Posterior cingulate gyrus (tissue), 11 donors: ENCODE results near the gene PLEKHH1.

Experiments
- DNase-seq, 10 donors: peaks; one replicate each; pipeline versions ENCODE4 v3.0.0 to v3.0.0-alpha.2; 2020 to 2021; ENCODE audit warnings: mixed read lengths in 3 of 10
- intact Hi-C: fragments of 100-400 bp; cut with DNase I; formaldehyde crosslinking; loops from one replicate; pipeline ENCODE4 v1.15.1; 2023

The PLEKHH1 gene

GRCh38 chr14:67505254-67505653 is 27.8 kb upstream of the PLEKHH1 start:
- peak in 2 of 10 donors; percentile 17 to 43 for DNase-seq
- intact Hi-C loops, result no loop called here

DNA sequence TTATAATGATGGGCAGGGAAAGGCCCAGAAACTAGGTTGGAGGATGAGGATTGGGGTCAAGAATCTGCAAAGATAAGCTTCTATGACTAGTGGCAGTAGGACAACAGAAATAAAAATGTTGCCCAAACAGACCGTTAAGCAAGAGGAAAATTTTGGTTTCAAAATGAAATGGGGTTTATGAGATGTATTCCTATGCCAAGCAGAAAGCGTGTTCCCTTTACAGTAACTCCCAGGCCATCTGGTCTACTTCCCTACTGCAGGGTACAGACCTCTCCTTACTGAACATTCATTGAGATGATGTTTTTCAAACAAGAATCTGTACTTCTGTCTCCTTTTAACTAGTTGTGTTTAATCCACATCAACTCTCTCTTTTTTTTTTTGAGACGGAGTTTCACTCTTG is 24.1 kb upstream of the PLEKHH1 start:
- DNase-seq, result no peak
- intact Hi-C loops, result no loop called here

GRCh38 chr14:67510121-67510520 is 23.0 kb upstream of the PLEKHH1 start:
- intact Hi-C loops, result loop anchor here (5.0 kb wide), 1 partner anchor 73 kb away; no protein-coding TSS in a partner anchor
- peak in 1 of 10 donors; percentile 5 for DNase-seq

GRCh38 chr14:67510836-67511235 is 22.3 kb upstream of the PLEKHH1 start:
- peak in 2 of 10 donors; percentile 3 to 19 for DNase-seq
- intact Hi-C loops, result loop anchor here (5.0 kb wide), 1 partner anchor 74 kb away; no protein-coding TSS in a partner anchor

DNA sequence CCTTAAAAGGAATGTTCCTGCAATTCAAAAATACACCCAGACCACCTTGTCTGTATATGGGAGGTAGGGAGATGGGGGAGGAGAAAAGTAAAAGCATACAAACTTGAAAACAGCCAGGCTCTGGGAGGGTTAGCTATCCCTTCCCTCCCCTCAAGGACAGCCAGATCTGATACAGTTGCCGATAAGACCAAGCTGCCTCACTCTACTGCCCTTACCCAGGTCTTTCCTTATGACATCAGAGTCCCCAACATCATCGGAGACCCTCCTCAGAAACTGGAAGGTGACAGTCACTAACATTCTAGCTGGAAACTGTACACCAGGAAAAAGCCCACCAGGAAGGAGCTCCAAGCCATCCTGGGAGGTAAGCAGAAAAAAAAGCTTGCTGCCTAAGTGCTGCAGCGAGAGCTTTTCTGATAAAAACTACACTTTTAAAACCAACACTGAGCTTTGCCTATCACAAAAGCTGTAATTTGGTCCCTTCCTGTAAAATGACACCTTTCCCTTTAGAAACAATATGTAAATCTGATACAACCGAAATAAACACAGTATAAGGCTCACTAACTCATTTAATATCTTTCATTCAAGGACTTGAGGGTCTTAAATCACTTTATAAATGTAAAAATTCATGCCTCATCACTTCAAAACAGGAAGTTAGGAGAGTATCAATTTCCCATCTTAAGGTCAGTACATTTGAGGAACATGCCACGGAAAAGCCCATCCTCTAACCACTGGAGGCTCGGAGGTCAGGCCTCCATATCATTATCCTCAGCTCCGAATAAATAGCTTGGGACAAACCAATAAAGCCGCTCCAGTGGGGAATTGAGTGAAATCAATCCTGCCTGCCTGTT is 20.4 kb upstream of the PLEKHH1 start:
- DNase-seq, result peak in 1 of 10 donors; percentile 9
- intact Hi-C loops, result loop anchor here (5.0 kb wide), 1 partner anchor 75 kb away; no protein-coding TSS in a partner anchor

GRCh38 chr14:67513631-67514108 is 19.4 kb upstream of the PLEKHH1 start:
- DNase-seq, result peak in 2 of 10 donors; percentile 52 to 72
- intact Hi-C loops, result loop anchor here (5.0 kb wide), 1 partner anchor 76 kb away; no protein-coding TSS in a partner anchor

DNA sequence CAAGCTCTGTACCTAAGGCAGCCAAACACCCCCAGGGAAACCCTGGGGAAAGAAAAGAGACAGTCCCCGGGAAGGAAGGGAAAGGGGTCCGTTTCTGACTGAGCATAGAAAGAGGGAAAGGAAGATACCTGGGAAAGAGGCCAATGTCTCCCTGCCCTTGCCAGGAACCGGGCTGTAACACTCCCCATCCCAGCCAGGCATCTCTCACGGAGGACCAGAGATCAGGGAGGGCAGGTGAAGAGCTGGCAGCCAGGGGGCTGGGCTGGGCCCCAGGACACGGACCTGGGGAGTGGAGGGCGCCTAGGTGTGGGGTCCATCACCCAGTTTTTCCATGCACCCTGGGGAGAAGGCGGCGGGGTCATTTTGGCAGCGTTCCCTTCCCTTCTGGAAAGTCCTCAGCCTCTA is 18.9 kb upstream of the PLEKHH1 start:
- intact Hi-C loops, result loop anchor here (5.0 kb wide), 1 partner anchor 77 kb away; no protein-coding TSS in a partner anchor
- DNase-seq, result peak in 2 of 10 donors; percentile 20 to 71

DNA sequence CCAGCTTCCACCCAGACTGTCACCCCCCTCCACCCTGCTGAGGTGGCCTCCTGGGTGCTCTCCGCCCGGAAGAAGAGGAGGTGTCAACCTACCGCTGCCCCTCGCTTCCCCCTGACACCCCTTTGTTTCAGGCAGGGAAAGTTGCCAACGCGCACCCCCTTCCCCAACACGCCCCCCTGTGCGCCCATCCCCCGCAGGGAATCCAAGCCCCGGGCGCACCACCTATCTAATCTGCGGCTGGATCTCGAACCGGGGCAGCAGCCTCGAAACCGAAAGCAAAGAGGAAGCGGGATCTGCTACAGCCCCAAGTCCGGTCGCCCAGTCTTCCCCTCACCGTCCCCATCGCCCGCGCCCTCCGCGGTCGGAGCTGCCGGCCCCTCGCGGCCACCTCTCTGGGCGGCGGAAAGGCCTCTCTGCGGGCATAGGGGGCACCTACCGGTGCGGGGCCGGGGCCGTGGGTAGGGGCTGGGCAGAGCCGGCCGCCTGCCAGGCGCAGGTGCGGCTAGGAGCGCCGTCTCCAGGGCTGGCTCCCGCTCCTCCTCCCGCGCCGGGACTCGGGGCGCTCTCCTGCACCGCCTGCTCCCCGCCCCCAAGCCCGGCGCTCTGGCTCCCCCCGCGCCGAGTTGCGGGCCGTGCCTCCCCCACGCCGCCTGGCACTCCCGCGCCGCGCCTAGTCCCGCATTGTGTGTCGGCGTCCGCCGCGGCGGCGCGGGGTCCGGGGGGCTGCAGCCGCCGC is 18.3 kb upstream of the PLEKHH1 start:
- intact Hi-C loops, result loop anchor here (5.0 kb wide), 2 partner anchors 78 to 152 kb away; no protein-coding TSS in a partner anchor
- DNase-seq, result peak in 9 of 10 donors; percentile 34 to 93 (median 47)

DNA sequence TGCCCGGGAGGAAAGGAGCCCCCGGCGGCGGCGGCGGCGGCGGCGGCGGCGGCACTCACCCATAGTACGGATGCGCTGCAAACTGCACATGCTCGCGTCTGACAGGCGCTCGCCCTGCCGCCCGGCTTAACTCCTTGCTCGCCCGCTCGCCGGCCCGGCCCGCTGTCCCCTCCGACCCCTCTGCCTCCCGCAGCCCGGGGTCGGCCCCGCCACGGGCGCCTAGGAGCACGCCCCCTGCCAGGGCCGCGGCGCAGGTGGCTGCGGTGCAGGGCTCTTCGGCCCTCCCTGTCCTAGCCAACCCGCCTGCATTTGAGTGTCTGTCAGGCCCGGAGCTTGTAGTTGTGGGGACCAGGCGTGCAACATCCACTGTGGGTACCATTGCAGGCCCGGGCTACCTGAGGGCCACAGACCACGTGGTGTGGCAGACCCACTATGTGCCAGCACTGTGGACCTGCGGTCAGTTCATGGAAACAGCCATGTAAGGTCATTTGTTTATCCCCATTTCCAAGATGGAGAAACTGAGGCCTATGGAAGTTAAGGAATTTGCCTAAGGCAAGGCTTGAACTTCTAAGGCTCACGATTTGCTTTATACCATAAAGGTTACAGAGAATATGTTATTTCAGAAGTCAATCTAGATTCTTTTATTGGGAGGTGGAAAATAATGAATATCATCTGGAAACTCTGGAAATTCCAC is 17.6 kb upstream of the PLEKHH1 start:
- intact Hi-C loops, result loop anchor here (5.0 kb wide), 1 partner anchor 152 kb away; no protein-coding TSS in a partner anchor
- DNase-seq, result peak in 8 of 10 donors; percentile 19 to 92 (median 52)

- intact Hi-C loops, result loop anchor here (5.0 kb wide), 1 partner anchor 151 kb away; no protein-coding TSS in a partner anchor
These were observed 16.4 kb upstream of the PLEKHH1 start for GRCh38 chr14:67516676-67517075.

DNA sequence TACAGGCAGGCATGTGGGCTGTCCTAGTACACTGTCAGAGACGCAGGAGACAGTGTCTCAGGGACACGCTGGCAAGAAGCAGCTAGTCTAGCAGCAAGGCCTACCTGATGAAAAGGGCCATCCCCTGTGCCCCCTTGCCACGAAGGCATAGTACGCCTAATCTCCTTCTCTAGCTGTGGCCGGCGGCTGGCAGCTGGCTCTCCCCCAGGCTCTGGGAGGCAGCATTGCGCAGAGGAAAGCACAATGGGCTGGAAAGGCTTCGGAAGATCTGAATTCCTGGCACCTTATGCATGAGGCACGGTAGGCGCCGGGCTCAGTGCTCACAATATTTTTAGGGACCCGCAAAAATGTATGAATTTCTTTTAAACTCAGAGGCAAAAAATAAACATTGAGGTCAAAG is 16.0 kb upstream of the PLEKHH1 start:
- peak; percentile 54 to 95 (median 72) for DNase-seq
- intact Hi-C loops, result loop anchor here (5.0 kb wide), 1 partner anchor 150 kb away; no protein-coding TSS in a partner anchor

More at GRCh38 chr14:67516676-67517075, 16.4 kb upstream of the PLEKHH1 start:
- no peak for DNase-seq

- DNase-seq, result peak in 1 of 10 donors; percentile 57
- intact Hi-C loops, result loop anchor here (5.0 kb wide), 1 partner anchor 148 kb away; no protein-coding TSS in a partner anchor
These were observed 13.7 kb upstream of the PLEKHH1 start for GRCh38 chr14:67519406-67519805.

DNA sequence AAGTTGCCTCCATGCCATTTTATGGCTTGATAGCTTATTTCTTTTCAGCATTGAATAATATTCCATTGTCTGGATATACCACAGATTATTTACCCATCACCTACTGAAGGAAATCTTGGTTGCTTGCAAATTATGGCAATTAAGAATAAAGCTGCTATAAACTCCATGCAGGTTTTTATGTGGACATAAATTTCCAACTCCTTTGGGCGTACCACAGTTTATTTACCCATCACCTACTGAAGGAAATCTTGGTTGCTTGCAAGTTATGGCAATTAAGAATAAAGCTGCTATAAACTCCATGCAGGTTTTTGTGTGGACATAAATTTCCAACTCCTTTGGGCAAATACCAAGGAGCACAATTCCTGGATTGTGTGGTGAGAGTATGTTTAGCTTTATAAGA is 12.6 kb upstream of the PLEKHH1 start:
- intact Hi-C loops, result no loop called here
- DNase-seq, result no peak

GRCh38 chr14:67522270-67522669 is 10.8 kb upstream of the PLEKHH1 start:
- intact Hi-C loops, result no loop called here
- no peak for DNase-seq

DNA sequence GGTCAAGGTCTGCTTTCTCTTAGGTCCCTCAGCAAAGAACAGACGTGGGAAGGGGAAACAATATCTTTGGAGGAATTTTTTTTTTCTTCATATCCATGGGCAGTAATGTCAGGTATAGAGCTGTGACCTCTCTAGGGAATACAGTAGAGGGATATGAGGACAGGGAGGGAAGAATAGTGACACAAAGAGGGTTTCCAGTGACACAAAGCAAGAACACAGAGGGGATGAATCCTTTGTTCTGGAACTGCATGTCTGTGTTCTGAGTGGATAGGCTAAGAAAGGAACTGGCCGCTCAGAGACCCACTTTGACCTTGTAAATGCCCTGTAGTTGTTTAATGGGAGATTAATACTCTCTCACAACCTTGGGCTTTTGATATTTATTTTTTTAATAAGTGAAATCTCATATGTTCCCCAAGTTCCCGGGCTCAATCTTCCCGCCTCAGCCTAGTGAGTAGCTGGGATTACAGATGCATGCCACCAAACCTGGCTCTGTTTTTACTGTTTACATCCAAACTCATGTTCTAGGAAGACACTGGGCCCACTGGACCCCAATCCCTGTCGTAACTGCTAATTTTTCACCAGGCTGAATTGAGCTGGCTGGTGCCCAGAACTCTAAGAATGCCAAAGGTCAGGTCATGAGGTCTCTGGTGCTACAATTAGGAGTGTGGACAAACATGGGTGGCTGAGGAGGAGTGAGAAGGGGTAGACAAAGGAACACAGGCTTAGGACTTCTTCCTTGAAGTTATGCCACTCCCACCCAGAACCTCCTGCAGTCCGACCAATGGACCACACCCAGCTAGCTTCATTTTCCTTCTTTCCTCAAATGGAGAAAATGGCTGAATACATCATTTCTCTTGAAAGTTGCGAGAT is 9.1 kb upstream of the PLEKHH1 start:
- DNase-seq, result no peak
- intact Hi-C loops, result no loop called here

GRCh38 chr14:67524634-67524963 is 8.5 kb upstream of the PLEKHH1 start:
- intact Hi-C loops, result no loop called here

DNA sequence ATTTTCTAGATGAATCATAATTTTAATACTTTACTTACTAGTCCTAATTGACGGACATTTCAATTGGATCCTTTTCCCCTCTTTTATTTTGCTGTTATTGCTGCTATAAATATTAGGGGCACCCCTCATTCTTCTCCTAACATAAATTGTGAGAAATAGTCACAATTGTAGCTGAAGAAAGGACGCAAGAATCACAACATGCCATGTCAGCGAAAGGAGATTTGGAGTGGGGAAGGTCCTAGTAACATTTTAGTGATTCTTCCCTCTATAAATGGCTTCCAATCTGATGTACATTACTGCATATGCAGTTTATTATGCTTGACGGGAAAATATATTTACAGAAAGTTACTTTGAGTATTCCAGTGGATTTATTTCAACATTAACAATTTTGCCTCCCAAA is 7.7 kb upstream of the PLEKHH1 start:
- no peak for DNase-seq
- intact Hi-C loops, result no loop called here

More at GRCh38 chr14:67524634-67524963, 8.5 kb upstream of the PLEKHH1 start:
- no peak for DNase-seq

DNA sequence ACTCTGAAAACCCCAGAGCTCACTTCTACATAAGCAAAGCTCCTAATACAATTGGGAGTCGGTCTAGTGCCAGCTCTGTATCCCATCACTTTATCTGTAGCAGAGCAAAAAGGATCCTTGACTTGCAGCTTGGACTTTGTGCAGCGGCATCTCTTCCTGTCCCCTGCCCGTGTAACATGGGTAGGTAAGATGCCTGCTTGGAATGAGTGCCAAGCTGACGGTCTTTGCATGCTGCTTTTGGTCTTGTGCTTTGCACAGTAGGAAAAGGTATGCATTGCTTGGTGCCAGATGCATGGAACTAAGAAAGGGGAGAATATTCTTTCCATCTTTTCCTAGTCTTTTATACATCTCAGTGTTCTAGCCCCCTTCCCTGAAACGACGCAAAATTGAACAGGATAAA is 6.9 kb upstream of the PLEKHH1 start:
- no peak for DNase-seq
- intact Hi-C loops, result loop anchor here (2.0 kb wide), 1 partner anchor 45 kb away; no protein-coding TSS in a partner anchor
